ENCODE measurements around the gene SPIB.

DNA sequence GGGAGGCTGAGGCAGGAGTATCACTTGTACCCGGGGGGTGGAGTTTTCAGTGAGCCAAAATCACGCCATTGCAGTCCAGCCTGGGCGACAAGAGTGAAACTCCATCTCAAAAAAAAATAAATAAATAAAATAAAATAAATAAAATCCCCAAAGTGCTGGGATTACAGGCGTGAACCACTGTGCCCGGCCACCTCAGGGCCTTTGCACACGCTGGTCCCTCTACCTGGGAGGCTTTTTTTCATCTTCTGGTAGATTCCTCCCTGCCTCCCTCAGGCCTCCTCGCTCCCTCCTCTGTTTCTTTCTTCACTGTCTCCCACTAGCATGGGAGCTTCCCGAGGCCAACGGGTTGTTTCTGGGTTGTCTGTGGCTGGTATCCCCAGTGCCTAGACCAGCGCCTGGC is 29.0 kb downstream of the SPIB start:
- TF ChIP-seq, protein P1, sequence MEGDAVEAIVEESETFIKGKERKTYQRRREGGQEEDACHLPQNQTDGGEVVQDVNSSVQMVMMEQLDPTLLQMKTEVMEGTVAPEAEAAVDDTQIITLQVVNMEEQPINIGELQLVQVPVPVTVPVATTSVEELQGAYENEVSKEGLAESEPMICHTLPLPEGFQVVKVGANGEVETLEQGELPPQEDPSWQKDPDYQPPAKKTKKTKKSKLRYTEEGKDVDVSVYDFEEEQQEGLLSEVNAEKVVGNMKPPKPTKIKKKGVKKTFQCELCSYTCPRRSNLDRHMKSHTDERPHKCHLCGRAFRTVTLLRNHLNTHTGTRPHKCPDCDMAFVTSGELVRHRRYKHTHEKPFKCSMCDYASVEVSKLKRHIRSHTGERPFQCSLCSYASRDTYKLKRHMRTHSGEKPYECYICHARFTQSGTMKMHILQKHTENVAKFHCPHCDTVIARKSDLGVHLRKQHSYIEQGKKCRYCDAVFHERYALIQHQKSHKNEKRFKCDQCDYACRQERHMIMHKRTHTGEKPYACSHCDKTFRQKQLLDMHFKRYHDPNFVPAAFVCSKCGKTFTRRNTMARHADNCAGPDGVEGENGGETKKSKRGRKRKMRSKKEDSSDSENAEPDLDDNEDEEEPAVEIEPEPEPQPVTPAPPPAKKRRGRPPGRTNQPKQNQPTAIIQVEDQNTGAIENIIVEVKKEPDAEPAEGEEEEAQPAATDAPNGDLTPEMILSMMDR (IDR thresholded peaks at IDR 0.05): no peak
- TF ChIP-seq POLR2A (IDR thresholded peaks at IDR 0.05) (no peak), POLR2AphosphoS5 (IDR thresholded peaks at IDR 0.05) (no peak)

All from gastroesophageal sphincter (tissue), 3 donors.